GM18502 (cell line): ENCODE measurements around the gene MAGI2.

Experiments used
- ATAC-seq: cut with Tn5 transposase; IDR thresholded peaks from one replicate; pipeline ENCODE4 v1.9.1; 2021; ENCODE audit warnings: mild to moderate bottlenecking; ENCODE audit not compliant: unreplicated experiment, poor library complexity

The MAGI2 gene

DNA sequence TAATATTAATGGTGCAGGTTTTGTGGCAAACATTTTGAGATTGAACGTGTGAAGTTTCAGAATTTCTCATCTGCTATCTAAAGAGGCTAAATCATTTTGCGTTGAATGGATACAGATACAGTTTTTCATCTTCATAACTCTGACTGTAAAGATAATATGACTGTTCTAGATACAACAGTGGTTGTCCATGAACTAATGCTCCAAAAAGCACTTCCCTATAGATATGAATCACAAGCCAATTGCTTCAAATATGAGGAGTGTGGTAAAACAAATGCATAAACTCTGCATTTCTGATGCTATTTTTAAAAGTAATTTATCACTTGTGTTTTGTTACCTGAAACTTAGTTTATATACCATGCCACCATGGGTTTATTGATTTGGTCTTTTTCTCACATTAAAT lies 750.1 kb downstream of the MAGI2 start:
- ATAC-seq = no peak

- ATAC-seq = no peak
These were observed 750.7 kb downstream of the MAGI2 start for GRCh38 chr7:78702770-78703169.

DNA sequence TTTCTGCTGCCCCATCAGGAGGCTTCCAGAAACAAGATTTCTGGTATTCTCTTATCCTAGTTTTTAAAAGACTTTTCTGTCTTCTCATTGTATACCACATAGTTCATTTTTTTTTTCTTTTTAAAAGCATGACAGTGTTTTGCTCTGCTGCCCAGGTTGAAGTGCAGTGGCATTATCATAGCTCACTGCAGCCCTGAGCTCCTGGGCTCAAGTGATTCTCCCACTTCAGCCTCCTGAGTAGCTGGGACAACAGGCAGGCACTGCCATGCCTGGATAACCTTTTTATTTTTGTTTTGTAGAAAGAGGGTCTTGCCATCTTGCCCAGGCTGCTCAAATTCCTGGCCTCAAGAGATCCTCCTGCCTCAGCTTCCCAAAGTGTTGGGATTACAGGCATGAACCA lies 757.6 kb downstream of the MAGI2 start:
- ATAC-seq = no peak

DNA sequence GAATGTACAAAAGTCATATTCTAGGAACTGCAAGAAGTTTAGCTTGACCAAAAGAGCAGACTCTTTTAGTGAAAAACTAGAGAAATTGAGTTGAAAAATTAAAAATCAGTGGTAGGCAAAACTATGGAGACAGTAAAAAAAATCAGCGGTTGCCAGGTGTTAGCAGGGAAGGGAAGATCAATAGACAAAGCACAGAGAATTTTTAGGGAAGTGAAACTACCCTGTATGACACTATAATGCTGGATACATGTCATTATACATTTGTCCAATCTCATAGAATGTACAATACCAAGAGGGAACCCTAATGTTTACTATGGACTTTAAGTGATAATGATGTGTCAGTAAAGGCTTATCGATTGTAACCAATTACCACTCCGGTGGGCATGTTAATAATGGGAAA lies 761.9 kb downstream of the MAGI2 start:
- ATAC-seq = peak; percentile 67

- no peak for ATAC-seq
These were observed 763.3 kb downstream of the MAGI2 start for GRCh38 chr7:78690174-78690573.

- ATAC-seq = no peak
These were observed 765.1 kb downstream of the MAGI2 start for GRCh38 chr7:78688376-78688775.

- ATAC-seq = no peak
These were observed 767.3 kb downstream of the MAGI2 start for GRCh38 chr7:78686189-78686588.

DNA sequence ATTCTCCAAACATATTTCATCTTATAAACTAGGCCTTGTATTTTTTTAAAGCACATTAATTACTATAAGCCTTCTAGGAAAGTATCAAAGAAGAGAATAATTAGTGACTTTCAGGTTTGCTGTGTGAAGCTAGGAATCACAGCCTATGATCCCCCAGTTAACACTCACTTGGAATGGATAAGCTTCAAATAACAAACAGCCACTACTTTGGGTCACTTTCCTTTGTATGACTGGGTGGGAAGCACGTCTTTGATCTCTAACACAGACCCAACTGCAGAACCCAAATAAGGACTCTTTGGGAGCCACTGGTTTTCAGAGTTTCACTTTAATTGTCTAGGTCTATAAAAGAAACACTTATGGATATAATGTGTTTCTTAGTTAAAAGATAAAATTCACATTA lies 769.3 kb downstream of the MAGI2 start:
- ATAC-seq = no peak

DNA sequence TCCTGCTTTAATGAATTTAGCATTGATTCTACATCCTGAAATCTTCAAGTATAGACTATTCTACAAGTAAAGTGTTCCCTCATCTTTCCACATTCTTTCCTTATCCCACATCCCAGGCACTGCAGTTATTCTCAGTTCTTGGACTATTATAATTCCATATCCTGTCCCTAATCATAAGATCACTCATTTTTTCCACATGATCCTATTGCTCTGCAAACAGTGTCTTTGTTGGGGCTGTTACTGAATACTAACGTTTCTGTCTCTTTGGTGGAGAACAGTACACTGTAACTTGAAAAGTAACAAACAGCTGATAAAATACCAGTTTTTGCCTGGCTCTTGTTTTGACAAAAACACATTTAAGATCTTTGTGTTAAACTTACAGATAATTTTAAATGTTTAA lies 769.9 kb downstream of the MAGI2 start:
- no peak for ATAC-seq

DNA sequence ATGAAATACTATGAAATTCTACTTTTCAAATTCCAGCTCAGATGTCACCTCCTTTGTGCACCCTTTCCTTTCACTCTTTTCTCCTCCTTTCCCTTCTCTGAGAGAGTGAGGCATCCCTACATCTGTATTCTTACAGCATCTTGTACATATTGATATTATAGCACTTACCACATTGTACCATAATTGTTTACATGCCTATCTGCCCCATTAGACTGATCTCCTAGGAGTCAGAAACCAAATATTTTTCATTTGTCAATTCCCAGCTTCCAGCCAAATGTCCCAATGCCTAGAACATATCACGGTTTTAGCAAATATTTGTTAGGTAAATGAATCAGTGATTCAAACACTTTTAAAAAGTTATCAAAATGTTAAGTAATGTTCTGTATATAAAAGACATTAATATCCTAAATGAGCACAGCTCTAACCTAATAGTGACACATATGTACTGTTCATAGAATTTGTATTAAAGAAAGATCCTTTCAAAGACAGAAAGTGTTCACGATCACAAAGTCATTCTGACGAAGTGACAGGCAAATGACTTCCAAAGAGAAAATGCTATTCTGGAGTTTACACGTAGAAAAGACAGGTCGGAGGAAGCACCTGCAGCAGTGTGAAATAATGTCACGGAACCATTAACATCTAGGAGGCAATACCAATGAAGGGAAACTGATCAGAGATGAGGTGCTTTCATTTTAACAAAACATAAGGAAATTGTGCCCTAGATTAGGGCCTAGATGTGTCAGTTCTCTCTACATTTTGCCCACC lies 774.2 kb downstream of the MAGI2 start:
- no peak for ATAC-seq

DNA sequence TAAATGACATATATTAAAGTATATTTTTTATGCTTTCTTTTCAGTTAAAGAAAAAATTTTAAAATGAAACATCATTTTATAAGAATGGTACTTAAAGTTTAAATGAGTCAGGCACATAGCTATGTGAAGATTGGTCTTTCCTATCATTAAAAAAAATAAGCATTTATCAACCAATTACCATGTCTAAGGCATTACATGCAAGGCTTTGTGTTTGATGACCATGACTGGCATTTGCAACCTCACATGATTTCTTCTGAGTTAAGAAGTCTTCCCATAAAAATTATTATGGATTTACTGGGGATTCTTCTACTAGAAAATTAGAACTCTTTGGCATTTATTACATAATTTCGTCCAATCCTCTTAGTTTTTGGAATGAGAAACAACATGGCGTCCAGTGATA lies 776.1 kb downstream of the MAGI2 start:
- ATAC-seq = no peak

DNA sequence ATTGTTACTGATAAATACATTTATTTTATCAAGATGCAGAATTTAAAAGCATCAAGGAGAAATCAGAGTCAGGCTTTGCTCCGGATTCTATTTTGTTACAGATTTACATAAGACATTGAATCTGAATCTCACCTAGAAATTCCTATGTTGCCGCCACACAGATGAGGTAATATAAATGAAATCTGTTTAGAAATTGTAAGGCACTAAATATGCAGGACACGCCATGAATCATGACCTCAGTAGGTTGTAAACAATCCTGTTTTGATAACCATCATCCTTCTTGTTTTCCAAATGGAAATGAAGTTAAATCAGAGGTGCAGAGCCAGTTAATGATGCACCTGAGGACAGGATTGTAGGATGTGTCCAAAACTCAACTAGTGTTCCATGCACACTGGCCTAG lies 778.0 kb downstream of the MAGI2 start:
- no peak for ATAC-seq

GRCh38 chr7:78673272-78673671 lies 780.2 kb downstream of the MAGI2 start:
- no peak for ATAC-seq

- ATAC-seq = no peak
These were observed 790.5 kb downstream of the MAGI2 start for GRCh38 chr7:78662939-78663338.

- no peak for ATAC-seq
These were observed 803.5 kb downstream of the MAGI2 start for GRCh38 chr7:78649976-78650375.

- ATAC-seq = no peak
These were observed 804.2 kb downstream of the MAGI2 start for GRCh38 chr7:78649236-78649635.

GRCh38 chr7:78642751-78643150 lies 810.7 kb downstream of the MAGI2 start:
- ATAC-seq = no peak

DNA sequence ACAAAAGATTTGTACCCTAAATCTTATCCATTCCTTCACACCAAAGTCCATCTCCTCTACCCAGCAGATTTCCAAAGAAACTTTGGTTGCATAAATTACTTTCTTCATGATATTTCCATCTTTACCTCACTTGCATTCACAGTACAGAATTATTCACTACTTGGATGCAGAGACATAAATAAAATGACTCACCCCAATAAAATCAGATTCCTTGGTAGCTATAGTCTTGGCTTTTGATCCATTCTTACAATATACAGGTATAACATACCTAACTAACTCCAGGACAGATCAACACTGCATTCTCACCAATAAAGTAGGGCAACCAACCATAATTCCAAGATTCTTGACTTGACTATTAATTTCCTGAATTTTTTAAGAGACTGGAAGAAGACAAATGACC lies 815.1 kb downstream of the MAGI2 start:
- no peak for ATAC-seq

GRCh38 chr7:78636727-78637126 lies 816.7 kb downstream of the MAGI2 start:
- no peak for ATAC-seq

DNA sequence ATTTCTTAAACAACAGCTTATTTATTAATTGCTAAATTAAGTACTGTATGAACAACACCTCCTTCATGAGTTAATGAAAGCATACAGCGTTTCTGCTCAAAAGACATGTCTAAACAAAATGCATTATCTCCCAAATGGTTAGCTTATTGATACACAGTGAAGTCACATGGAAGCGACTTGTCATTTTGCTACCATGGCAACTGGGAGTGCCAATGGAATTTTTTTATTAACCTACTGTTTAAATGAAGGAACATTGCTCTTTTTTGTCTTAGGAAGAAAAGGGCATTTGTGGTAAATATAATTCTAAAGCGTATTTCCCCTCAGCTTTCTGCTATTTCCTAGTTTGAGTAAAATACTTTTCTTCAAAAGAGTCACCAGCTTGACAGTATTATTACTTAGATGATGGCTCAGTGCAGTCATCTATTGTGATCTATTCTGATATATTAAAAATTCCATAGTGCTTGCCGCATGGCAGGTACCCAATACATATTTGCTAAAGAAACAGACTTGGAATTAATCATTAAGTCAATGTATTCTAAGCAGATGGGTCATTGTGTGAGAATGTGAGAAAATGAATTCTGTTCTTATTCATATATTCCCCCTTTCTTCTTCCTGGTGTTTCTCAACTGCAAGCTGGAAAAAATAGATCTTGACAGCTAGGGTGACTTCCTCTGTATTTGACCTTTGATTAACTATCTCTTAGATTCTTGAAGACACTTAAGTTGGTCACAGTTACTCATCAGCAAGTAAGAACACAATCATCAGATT lies 818.3 kb downstream of the MAGI2 start:
- ATAC-seq = no peak

DNA sequence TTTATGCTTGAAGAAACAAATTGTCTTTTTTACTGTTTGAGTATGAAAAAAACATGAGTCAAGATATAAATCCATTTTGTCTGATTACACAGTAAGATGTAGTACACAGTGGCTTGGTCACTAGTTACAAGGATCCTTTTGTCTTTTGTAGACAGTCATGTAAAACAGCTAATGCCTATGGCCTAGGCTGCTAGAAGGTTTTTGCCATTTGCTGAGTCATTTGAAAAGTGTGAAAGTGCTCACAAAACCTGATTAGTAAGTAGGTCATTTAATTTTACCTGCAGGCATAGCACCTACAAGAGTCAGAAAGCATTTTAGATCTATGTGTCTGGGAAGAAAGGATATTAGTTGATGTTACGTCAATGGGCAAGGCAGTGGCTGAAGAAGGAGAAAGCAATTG lies 819.4 kb downstream of the MAGI2 start:
- no peak for ATAC-seq

DNA sequence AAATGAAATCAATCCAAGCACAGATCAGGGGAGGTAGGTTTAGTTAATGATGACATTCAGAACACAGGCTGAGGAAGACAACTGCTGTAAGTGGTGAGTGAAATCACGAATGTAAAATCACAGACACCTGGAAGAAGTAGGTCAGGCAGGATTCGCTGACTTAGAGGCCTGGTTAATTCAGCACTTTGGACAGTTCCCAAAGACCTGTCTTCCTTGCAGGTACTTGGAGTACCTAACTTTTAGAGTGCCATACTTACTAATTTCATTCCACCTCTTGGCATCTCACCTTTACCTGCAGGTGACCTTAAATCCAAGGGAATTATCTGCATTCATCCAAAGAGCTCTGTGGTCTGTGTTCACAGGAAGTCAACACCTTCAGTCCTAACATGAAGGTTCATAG lies 832.5 kb downstream of the MAGI2 start:
- no peak for ATAC-seq
